Measurements from ENCODE around the gene NKAIN4.

- TF ChIP-seq POLR2A (IDR thresholded peaks at IDR 0.05) (no peak), POLR2AphosphoS5 (IDR thresholded peaks at IDR 0.05) (no peak), EP300 (IDR thresholded peaks at IDR 0.05; ENCODE audit: low read depth) (no peak)
- TF ChIP-seq, protein P1, sequence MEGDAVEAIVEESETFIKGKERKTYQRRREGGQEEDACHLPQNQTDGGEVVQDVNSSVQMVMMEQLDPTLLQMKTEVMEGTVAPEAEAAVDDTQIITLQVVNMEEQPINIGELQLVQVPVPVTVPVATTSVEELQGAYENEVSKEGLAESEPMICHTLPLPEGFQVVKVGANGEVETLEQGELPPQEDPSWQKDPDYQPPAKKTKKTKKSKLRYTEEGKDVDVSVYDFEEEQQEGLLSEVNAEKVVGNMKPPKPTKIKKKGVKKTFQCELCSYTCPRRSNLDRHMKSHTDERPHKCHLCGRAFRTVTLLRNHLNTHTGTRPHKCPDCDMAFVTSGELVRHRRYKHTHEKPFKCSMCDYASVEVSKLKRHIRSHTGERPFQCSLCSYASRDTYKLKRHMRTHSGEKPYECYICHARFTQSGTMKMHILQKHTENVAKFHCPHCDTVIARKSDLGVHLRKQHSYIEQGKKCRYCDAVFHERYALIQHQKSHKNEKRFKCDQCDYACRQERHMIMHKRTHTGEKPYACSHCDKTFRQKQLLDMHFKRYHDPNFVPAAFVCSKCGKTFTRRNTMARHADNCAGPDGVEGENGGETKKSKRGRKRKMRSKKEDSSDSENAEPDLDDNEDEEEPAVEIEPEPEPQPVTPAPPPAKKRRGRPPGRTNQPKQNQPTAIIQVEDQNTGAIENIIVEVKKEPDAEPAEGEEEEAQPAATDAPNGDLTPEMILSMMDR (IDR thresholded peaks at IDR 0.05) = no peak
Observed at GRCh38 chr20:63290136-63290676, 35.9 kb upstream of the NKAIN4 start.

All from transverse colon (tissue), 4 donors.